Kidney capillary endothelial cell (primary cell): ENCODE measurements around the gene LONRF3.
"Not testable (repeated sequence)": the region's sequence is repeated elsewhere in the genome, so short reads cannot be mapped to it uniquely, and the experiment has no call there.

Experiments used
- DNase-seq: peaks from one replicate; pipeline ENCODE4 v3.0.0-alpha.2; 2018; ENCODE audit warnings: low spot score

LONRF3 gene

DNA sequence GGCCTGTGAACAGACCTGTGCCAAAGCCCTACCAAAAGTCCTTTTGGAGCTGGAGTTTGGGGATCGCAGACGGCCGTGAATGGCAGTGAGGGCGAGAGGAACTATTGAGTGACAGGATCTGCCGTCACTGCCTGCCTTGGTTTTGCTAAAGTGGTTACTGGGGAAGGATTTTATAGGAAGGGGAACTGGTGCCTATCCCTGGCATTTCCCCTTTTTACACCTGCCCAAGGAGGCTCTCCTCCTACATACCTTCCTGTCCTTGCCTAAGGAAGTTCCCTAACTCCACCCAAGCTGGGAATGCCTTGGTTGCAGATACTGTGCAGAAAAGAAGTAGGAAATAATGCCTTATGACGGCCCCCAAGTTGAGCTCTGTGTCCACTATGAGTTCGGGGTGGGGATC is 14.5 kb downstream of the LONRF3 start:
- DNase-seq = no peak

DNA sequence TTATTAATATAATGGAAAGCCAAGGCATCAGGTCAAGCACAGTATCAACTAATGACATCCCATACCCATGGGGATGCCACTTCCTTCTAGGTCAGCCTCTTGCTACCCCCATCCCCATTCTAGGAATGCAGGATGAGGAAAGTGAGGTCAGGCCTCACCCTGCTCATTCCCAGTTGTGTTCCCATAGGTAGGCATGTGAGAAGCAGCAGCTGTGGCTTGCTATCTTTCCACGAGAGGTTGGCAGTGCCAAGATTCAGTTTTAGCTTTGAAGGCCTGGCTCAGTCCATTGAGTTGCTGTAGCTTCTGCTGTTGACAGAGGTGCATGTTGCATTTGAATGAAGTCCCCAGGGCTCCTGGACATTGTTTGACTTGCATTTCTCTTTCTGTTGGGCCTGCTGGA is 15.5 kb downstream of the LONRF3 start:
- no peak for DNase-seq

- no peak for DNase-seq
Measured at GRCh38 chrX:118990512-118991227, 16.3 kb downstream of the LONRF3 start.

GRCh38 chrX:118992441-118993121 is 18.2 kb downstream of the LONRF3 start:
- not testable (repeated sequence) for DNase-seq

- no peak for DNase-seq
Measured at GRCh38 chrX:119003462-119003861, 29.0 kb downstream of the LONRF3 start.

- DNase-seq = peak; percentile 35
Measured at GRCh38 chrX:119004920-119005524, 30.6 kb downstream of the LONRF3 start.

DNA sequence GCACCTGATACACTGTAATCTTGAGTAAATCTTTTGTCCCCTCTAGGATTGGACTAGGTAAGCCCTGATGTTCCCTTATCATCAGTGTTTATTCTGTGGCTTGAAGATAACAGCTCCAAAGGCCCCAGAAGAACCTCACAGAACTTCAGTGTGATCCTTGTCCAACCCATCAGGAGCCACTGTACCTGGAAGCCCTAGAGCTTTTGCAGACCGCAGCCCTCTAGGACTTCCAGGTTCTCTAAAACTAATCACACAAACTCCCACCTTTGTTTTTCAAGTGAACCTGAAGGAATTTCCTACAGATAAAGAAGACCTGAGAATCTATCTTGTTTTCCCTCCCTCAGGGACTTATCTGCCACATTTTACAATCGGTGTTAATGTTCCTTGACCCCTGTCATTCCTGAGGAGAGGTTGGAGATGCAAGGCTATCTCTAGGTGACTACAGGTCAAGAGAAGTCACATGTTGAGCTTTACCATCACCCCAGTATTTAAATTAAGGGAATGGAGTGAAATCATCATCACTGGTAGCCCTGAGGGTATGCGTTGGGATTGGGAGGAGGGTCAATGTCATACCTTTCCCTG is 32.9 kb downstream of the LONRF3 start:
- no peak for DNase-seq

GRCh38 chrX:119008110-119008744 is 33.8 kb downstream of the LONRF3 start:
- DNase-seq = peak; percentile 38

GRCh38 chrX:119009071-119009470 is 34.7 kb downstream of the LONRF3 start:
- no peak for DNase-seq

DNA sequence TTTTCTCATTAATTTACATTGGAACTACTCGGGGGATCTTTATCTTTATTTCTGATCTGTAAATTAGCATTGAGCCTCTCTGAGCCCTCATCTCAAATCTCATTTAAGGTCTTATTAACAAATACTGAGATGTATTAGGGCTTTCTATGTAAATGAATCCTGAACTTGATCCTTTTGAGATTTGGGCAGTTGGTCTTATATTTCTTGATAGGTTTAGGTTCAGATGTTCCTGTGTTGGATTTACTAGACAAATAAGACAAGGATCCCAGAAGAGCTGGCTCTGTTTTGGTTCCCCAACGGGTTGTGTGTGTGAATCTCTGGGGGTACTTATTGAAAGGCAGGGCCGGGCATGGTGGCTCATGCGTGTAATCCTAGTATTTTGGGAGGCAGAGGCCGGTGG is 36.1 kb downstream of the LONRF3 start:
- DNase-seq = no peak

- DNase-seq = no peak
Measured at GRCh38 chrX:119013164-119013563, 38.7 kb downstream of the LONRF3 start.

GRCh38 chrX:119015407-119016237 is 41.2 kb downstream of the LONRF3 start:
- peak; percentile 71 for DNase-seq

DNA sequence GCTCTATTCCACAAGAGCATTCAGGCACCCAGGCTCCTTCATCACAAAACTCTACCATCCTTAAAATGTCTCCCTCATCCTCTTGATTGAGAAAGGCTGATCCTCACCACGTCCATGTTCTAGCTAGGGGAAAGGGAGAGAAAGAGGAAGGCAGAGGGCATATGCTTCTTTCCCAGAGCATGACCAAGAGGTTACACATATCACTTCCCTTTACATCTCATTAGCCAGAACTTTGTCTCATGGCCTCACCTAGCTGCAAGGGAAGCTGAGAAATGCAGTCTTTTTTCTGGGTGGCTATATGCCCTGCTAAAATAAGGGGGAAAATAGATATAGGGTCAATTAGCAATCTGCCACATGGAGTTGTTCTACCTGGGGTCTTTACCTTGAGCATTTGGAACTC is 42.7 kb downstream of the LONRF3 start:
- no peak for DNase-seq

- DNase-seq = no peak
Measured at GRCh38 chrX:119025900-119026299, 51.5 kb downstream of the LONRF3 start.

- DNase-seq = not testable (repeated sequence)
Measured at GRCh38 chrX:119026344-119026743, 51.9 kb downstream of the LONRF3 start.

DNA sequence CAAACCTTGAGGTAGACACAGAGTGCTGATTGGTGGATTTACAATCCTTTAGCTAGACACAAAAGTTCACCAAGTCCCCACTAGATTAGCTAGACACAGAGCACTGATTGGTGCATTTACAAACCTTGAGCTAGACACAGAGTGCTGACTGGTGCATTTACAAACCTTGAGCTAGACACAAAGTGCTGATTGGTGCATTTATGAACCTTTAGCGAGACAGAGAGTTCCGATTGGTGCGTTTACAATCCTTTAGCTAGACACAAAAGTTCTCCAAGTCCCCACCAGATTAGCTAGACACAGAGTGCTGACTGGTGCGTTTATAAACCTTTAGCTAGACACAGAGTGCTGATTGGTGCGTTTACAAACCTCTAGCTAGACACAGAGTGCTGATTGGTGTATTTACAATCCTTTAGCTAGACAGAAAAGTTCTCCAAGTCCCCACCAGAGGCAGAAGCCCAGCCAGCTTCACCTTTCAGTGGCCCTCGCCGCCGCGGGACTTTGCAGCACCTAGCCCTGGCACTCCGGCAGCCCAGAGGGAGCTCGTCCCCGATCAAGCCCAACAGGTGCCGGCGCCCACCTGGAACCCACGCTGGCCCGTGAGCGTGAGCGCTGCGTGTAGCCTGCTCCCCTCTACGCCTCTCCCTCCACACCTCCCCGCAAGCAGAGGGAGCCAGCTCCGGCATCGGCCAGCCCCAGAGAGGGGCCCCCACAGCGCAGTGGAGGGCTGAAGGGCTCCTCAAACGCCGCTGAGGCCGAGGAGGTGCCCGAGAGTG is 53.7 kb downstream of the LONRF3 start:
- DNase-seq = not testable (repeated sequence)

GRCh38 chrX:119028733-119029330 is 54.4 kb downstream of the LONRF3 start:
- no peak for DNase-seq

- not testable (repeated sequence) for DNase-seq
Measured at GRCh38 chrX:119029656-119030055, 55.2 kb downstream of the LONRF3 start.

- DNase-seq = no peak
Measured at GRCh38 chrX:119030990-119031389, 56.6 kb downstream of the LONRF3 start.
